Ishikawa (cell line): ENCODE measurements around the gene SLC35A1.

Experiments
- CEBPB ChIP-seq: IDR thresholded peaks from 2 replicates; pipeline ENCODE4 v1.6.1; 2012
- CREB1 ChIP-seq: IDR thresholded peaks from 2 replicates; pipeline ENCODE4 v1.6.1; 2012; ENCODE audit warnings: low read depth
- EGR1 ChIP-seq: IDR thresholded peaks from 2 replicates; pipeline ENCODE4 v1.6.1; 2012
- EP300 ChIP-seq: IDR thresholded peaks from 2 replicates; pipeline ENCODE4 v1.6.1; 2012; ENCODE audit warnings: borderline replicate concordance
- FOXM1 ChIP-seq: IDR thresholded peaks from 2 replicates; pipeline ENCODE4 v1.6.1; 2012; ENCODE audit warnings: low read depth, borderline replicate concordance
- NFIC ChIP-seq: IDR thresholded peaks from 2 replicates; pipeline ENCODE4 v1.6.1; 2012
- RAD21 ChIP-seq: IDR thresholded peaks from 2 replicates; pipeline ENCODE4 v1.6.1; 2012; ENCODE audit warnings: low read depth
- TAF1 ChIP-seq: IDR thresholded peaks from 2 replicates; pipeline ENCODE4 v1.6.1; 2012; ENCODE audit warnings: low read depth, mild to moderate bottlenecking
- TCF12 ChIP-seq: IDR thresholded peaks from 2 replicates; pipeline ENCODE4 v1.6.1; 2012; ENCODE audit warnings: low read depth
- TEAD4 ChIP-seq: IDR thresholded peaks from 2 replicates; pipeline ENCODE4 v1.6.1; 2012
- YY1 ChIP-seq: IDR thresholded peaks from 2 replicates; pipeline ENCODE4 v1.6.1; 2012; ENCODE audit warnings: low read depth
- ZBTB7A ChIP-seq: IDR thresholded peaks from 2 replicates; pipeline ENCODE4 v1.6.1; 2012; ENCODE audit warnings: low read depth
- TF ChIP-seq, protein P1 (sequence below): IDR thresholded peaks from 2 replicates; pipeline ENCODE4 v1.6.1; 2012; ENCODE audit warnings: low read depth, mild to moderate bottlenecking
- TF ChIP-seq, protein P2 (sequence below): IDR thresholded peaks from 2 replicates; pipeline ENCODE4 v1.6.1; 2012
- TF ChIP-seq, protein P3 (sequence below): IDR thresholded peaks from 2 replicates; pipeline ENCODE4 v1.6.1; 2012

SLC35A1 gene

DNA sequence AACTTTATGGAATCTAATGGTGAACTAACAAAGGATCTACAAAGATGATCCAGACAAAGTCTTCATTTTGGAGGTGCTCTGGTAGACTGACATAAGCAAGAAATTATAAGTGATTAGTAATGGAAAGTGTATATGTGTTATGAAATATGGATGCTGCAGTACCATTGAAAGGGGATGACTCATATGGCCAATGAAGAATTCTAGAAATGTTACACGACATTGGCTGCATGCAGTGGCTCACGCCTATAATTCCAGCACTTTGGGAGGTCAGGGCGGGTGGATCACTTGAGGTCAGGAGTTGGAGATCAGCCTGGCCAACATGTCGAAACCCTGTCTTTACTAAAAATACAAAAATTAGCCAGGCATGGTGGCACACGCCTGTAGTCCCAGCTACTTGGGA lies 41.5 kb upstream of the SLC35A1 start:
- TF ChIP-seq ZBTB7A (no peak), TAF1 (no peak), YY1 (no peak), RAD21 (no peak), EGR1 (no peak), FOXM1 (no peak), CEBPB (no peak), TEAD4 (no peak), TCF12 (no peak), NFIC (no peak), CREB1 (no peak), EP300 (no peak)
- TF ChIP-seq, protein P1, sequence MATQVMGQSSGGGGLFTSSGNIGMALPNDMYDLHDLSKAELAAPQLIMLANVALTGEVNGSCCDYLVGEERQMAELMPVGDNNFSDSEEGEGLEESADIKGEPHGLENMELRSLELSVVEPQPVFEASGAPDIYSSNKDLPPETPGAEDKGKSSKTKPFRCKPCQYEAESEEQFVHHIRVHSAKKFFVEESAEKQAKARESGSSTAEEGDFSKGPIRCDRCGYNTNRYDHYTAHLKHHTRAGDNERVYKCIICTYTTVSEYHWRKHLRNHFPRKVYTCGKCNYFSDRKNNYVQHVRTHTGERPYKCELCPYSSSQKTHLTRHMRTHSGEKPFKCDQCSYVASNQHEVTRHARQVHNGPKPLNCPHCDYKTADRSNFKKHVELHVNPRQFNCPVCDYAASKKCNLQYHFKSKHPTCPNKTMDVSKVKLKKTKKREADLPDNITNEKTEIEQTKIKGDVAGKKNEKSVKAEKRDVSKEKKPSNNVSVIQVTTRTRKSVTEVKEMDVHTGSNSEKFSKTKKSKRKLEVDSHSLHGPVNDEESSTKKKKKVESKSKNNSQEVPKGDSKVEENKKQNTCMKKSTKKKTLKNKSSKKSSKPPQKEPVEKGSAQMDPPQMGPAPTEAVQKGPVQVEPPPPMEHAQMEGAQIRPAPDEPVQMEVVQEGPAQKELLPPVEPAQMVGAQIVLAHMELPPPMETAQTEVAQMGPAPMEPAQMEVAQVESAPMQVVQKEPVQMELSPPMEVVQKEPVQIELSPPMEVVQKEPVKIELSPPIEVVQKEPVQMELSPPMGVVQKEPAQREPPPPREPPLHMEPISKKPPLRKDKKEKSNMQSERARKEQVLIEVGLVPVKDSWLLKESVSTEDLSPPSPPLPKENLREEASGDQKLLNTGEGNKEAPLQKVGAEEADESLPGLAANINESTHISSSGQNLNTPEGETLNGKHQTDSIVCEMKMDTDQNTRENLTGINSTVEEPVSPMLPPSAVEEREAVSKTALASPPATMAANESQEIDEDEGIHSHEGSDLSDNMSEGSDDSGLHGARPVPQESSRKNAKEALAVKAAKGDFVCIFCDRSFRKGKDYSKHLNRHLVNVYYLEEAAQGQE, result no peak
- TF ChIP-seq, protein P2, sequence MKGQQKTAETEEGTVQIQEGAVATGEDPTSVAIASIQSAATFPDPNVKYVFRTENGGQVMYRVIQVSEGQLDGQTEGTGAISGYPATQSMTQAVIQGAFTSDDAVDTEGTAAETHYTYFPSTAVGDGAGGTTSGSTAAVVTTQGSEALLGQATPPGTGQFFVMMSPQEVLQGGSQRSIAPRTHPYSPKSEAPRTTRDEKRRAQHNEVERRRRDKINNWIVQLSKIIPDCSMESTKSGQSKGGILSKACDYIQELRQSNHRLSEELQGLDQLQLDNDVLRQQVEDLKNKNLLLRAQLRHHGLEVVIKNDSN, result no peak
- TF ChIP-seq, protein P3, sequence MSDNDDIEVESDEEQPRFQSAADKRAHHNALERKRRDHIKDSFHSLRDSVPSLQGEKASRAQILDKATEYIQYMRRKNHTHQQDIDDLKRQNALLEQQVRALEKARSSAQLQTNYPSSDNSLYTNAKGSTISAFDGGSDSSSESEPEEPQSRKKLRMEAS, result no peak

DNA sequence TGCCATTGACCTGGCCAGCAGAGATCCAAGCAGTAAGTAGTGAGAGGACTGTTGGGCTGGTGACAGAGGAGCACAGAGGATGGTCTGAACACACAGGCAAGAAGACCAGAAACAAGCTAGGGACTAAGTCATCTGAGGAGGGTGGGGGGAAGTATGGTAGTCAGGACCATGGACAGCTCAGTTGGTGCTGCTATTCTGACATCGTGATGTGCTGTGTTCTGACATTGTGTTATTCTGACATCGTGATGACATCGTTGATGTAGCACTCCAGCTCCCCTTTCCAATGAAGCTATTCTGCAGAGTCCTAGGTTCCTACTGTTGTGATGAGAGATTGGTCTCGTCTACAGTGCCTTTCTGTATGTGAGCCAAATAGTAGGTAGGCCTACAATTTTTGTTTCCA lies 36.3 kb upstream of the SLC35A1 start:
- TF ChIP-seq, protein P1, result peak; percentile 95
- TF ChIP-seq RAD21 (peak; percentile 13; the same call in 1 of the 2 replicates), TCF12 (no peak), CREB1 (peak; percentile 76), EP300 (no peak), NFIC (no peak), CEBPB (no peak), EGR1 (no peak), YY1 (no peak), ZBTB7A (no peak), FOXM1 (no peak), TAF1 (no peak), TEAD4 (no peak)
- TF ChIP-seq, protein P3, result 0 out of 2 replicates have a peak, but pooled peaks have one; percentile 52
- TF ChIP-seq, protein P2, result no peak

DNA sequence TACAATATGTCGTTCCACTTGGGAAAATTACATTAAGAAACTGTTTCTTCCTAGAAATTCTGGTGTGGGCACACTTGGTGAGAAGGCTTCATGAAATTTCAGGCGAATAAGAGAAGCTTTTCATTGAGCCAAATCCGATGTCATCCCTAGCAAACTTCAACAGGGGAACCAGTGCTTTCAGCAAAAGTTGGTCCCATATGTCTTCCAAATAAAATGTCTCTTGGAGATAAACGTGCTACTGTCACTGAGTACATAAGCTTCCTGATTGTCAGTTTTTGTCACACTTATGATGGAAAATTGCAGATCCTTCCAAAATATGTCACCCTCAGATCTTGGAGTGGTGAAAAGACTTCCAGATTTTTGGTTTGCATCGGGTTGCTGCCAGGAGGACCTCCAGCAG lies 31.1 kb upstream of the SLC35A1 start:
- TF ChIP-seq, protein P3, result no peak
- TF ChIP-seq, protein P1, result no peak
- TF ChIP-seq YY1, result no peak
- TF ChIP-seq TCF12, result no peak
- TF ChIP-seq NFIC, result no peak
- TF ChIP-seq TAF1, result no peak
- TF ChIP-seq FOXM1, result no peak
- no peak for TF ChIP-seq TEAD4
- TF ChIP-seq CREB1, result no peak
- TF ChIP-seq, protein P2, result no peak
- TF ChIP-seq CEBPB, result no peak
- no peak for TF ChIP-seq ZBTB7A
- TF ChIP-seq EP300, result no peak
- no peak for TF ChIP-seq RAD21

DNA sequence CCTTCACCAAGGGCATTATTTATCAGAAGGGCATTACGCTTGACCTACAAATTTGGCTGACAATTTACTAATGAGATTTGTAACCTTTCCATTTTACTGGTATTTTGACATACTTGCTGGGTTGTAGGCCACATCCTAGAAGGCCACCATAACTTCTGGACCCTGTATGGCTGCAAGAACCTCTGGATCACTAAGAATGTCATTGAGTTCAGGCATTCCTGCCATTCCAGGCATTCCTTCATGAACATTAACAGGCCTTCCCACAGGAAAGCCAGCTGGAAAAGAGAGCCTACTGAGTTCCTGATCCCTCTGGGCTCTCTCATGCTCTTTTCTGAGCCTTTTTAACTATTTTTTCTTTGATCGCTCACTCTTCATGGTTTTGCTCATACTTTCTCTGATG lies 28.4 kb upstream of the SLC35A1 start:
- TF ChIP-seq ZBTB7A, result no peak
- peak; percentile 76 for TF ChIP-seq TEAD4
